ENCODE measurements around the gene NEB. TPM values are rescaled to one million over a fixed set of nuclear protein-coding genes. Genes with fewer than 3 reads are reported as not detected.
"Not testable (repeated sequence)": the region's sequence is repeated elsewhere in the genome, so short reads cannot be mapped to it uniquely, and the experiment has no call there.

Gene NEB
- total and polyA plus RNA-seq, 12 donors: 3.0 to 32.5 (median 7.6) TPM

DNA sequence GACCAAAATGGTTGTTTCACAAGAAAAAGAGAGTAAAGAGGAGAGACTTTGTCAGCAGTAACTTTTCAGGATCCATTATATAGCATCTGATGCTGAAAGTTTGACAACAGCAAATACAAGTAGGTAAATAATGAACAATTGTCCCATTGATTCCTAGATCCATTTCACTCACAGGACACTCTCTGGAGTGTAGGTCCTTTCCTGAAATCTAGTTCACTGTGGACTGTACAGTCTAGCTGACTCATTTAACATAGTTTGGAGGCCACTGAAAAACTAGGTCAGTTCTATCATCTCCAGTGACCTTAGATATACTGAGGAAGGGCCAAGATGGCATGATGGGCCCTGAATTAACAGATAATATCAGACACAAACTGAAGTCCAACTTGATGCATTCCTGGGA lies 19.3 kb upstream of the NEB start:
- Histone ChIP-seq H3K4me3 (no peak overlapping the region), H3K4me1 (replicated peaks in 1 of 2) (peaks cover 0 to 4% of the 10 kb centered on the region in 2 donors), H3K27ac (no peak overlapping the region), H3K27me3 (no peaks in the 10 kb centered on the region), H3K36me3 (replicated peaks in 1 of 2) (no peaks in the 10 kb centered on the region), H3K9me3 (replicated peaks in 1 of 3) (no peaks in the 10 kb centered on the region)
- TF ChIP-seq POLR2A (IDR thresholded peaks at IDR 0.05): no peak
- no peak for TF ChIP-seq CTCF (IDR thresholded peaks at IDR 0.05)
- no peak for DNase-seq
- intact Hi-C loops (cut with DNase I): no loop called here

DNA sequence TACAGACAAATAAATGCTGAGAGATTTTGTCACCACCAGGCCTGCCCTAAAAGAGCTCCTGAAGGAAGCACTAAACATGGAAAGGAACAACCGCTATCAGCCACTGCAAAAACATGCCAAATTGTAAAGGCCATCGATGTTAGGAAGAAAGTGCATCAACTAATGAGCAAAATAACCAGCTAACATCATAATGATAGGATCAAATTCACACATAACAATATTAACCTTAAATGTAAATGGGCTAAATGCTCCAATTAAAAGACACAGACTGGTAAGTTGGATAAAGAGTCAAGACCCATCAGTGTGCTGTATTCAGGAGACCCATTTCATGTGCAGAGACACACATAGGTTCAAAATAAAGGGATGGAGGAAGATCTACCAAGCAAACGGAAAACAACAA lies 11.0 kb upstream of the NEB start:
- H3K27ac ChIP-seq; DNase-seq; H3K9me3 ChIP-seq (replicated peaks in 1 of 3); intact Hi-C loops (cut with DNase I); H3K4me1 ChIP-seq (replicated peaks in 1 of 2); H3K4me3 ChIP-seq; H3K36me3 ChIP-seq (replicated peaks in 1 of 2); H3K27me3 ChIP-seq: not testable (repeated sequence)
- 95 to 100% (median 97%) methylated on average over 3 of the region's 3 CpGs for WGBS, 4 donors

GRCh38 chr2:151730262-151730975 lies 3.9 kb downstream of the NEB start:
- intact Hi-C loops (cut with DNase I): no loop called here
- TF ChIP-seq CTCF (IDR thresholded peaks at IDR 0.05) (no peak), POLR2A (IDR thresholded peaks at IDR 0.05) (no peak)
- Histone ChIP-seq H3K27me3 (no peaks in the 10 kb centered on the region), H3K36me3 (replicated peaks in 1 of 2) (no peaks in the 10 kb centered on the region), H3K4me1 (replicated peaks in 1 of 2) (peaks cover 11 to 17% of the 10 kb centered on the region in 2 donors), H3K27ac (no peak overlapping the region), H3K4me3 (no peak overlapping the region), H3K9me3 (replicated peaks in 1 of 3) (no peaks in the 10 kb centered on the region)
- DNase-seq: no peak
- WGBS, 4 donors: 63 to 70% (median 66%) methylated on average over 5 of the region's 5 CpGs

DNA sequence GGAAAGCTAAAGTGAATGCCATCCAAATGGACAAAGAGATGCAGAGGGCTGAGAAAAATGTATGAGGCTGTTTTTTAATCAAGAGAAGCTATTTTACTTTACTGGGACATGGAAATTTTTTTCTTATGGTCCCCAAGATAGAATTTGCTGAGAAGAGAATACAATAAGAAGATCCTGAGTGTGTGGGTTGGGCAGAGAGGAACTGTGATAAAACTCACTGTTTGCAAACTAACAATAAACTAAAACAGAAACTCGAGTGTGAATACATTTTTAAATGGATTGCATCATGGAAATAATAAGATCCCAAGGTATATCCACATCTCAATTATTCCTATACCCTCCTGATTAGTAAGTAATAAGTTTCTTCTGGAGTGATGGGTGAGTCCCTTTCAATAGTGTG lies 4.4 kb downstream of the NEB start:
- Histone ChIP-seq H3K27ac (no peak overlapping the region), H3K4me1 (replicated peaks in 1 of 2) (peaks cover 11 to 17% of the 10 kb centered on the region in 2 donors), H3K4me3 (no peak overlapping the region), H3K36me3 (replicated peaks in 1 of 2) (no peaks in the 10 kb centered on the region), H3K9me3 (replicated peaks in 1 of 3) (no peaks in the 10 kb centered on the region), H3K27me3 (no peaks in the 10 kb centered on the region)
- intact Hi-C loops (cut with DNase I): no loop called here
- DNase-seq: no peak
- whole genome bisulfite sequencing, 4 donors: 58 to 64% (median 63%) methylated on average over 1 of the region's 1 CpG
- TF ChIP-seq CTCF (IDR thresholded peaks at IDR 0.05) (no peak), POLR2A (IDR thresholded peaks at IDR 0.05) (no peak)

DNA sequence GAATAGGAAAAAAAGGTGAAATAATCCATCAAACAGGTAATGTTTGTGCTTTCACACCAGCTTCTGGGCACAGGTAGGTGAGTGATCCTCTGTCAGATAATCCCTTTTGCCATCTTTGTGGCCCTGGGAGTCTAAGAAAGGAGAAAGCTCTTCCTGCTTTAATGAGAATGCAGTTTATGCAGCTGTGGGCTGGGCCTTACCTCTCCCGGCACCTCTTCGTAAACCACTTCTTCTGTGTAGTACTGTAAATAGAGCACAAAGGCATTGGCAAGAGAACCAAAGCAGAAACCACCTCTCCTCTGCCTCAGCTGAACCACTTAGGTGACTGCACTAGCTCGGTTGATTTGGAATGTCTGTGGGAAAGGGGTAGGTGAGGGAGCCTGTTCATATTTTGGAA lies 4.9 kb downstream of the NEB start:
- Histone ChIP-seq H3K4me1 (replicated peaks in 1 of 2) (peaks cover 11 to 17% of the 10 kb centered on the region in 2 donors), H3K27me3 (no peaks in the 10 kb centered on the region), H3K36me3 (replicated peaks in 1 of 2) (no peaks in the 10 kb centered on the region), H3K4me3 (no peak overlapping the region), H3K27ac (no peak overlapping the region), H3K9me3 (replicated peaks in 1 of 3) (no peaks in the 10 kb centered on the region)
- TF ChIP-seq POLR2A (IDR thresholded peaks at IDR 0.05): no peak
- TF ChIP-seq CTCF (IDR thresholded peaks at IDR 0.05): no peak
- WGBS, 4 donors: 91 to 98% (median 97%) methylated on average over 3 of the region's 3 CpGs
- DNase-seq: no peak
- intact Hi-C loops (cut with DNase I): no loop called here
